K562 (cell line): ENCODE measurements around the gene BPTF. TPM values are rescaled to one million over a fixed set of nuclear protein-coding genes. Genes with fewer than 3 reads are reported as not detected.

Experiments used
- ATAC-seq: fragments of 200-7000 bp; cut with Tn5 transposase; 3 replicates; pipeline ENCODE4 v1.9.1; 2020; ENCODE audit warnings: moderate library complexity
- BruUV-seq: library from RNA; stranded (reverse); fragments of 400-500 nt; replicated peaks from 2 replicates; lab custom pipeline; 2021; lab: Mats Ljungman, UMichigan
- CTCF ChIA-PET: fragments of 300-600 bp; formaldehyde crosslinking; extraction: SDS; loops from one replicate; lab custom pipeline; 2021; ENCODE audit warnings: low intra/inter-chr PET ratio; lab: Yijun Ruan, JAX
- POLR2A ChIA-PET: fragments of 300-600, 350-650 bp; sonication (Branson Sonifier 250); formaldehyde crosslinking; extraction: SDS; loops from one replicate; lab custom pipeline; 2021; ENCODE audit warnings: antibody characterized with exemption, inconsistent platforms; lab: Yijun Ruan, JAX
- DNase-seq, 4 experiments: peaks; one replicate each; pipeline versions ENCODE4 v3.0.0 to v3.0.0-alpha.2; 2011 to 2018; ENCODE audit warnings: low spot score in 3 of 4, mixed read lengths in 3 of 4; ENCODE audit errors: extremely low read depth in 1 of 4
- FAIRE-seq: peaks from 2 replicates; lab custom pipeline; 2011; peaks lifted over from hg19 to GRCh38; lab: Jason Lieb, UNC
- H2AFZ ChIP-seq: 2 replicates; pipeline ENCODE4 v1.6.0; 2011; ENCODE audit warnings: low read depth, low read length, control low read depth, inconsistent platforms
- H3K27ac ChIP-seq: fragments of 200-600 bp; 3 replicates; pipeline ENCODE4 v1.8.0; 2011; ENCODE audit warnings: low read depth, mild to moderate bottlenecking, control low read depth, inconsistent platforms, low read length, moderate library complexity, mixed read lengths; ENCODE audit errors: extremely low read depth
- H3K27me3 ChIP-seq, 2 experiments: fragments of 300-600 bp in 1 of 2; 2 replicates in 1 of 2; 3 replicates in 1 of 2; pipeline versions ENCODE4 v1.6.0 to v1.8.0; 2011; ENCODE audit warnings: inconsistent platforms in 2 of 2, low read length in 2 of 2, mild to moderate bottlenecking in 1 of 2, mixed read lengths in 1 of 2, moderate library complexity in 1 of 2; ENCODE audit not compliant: control insufficient read depth in 2 of 2, insufficient read depth in 2 of 2
- H3K36me3 ChIP-seq: fragments of 300-600 bp; 3 replicates; pipeline ENCODE4 v1.8.0; 2011; ENCODE audit warnings: mild to moderate bottlenecking, low read length, inconsistent platforms; ENCODE audit not compliant: control insufficient read depth, insufficient read depth
- H3K4me1 ChIP-seq, 2 experiments: fragments of 200-600 bp in 1 of 2; replicated peaks in 1 of 2; 2 replicates in 1 of 2; 3 replicates in 1 of 2; pipeline versions ENCODE4 v1.5.1 to v1.8.0; 2011; ENCODE audit warnings: inconsistent platforms in 2 of 2, low read length in 2 of 2, mild to moderate bottlenecking in 1 of 2, mixed read lengths in 1 of 2, moderate library complexity in 1 of 2; ENCODE audit not compliant: control insufficient read depth in 2 of 2, insufficient read depth in 2 of 2
- H3K4me2 ChIP-seq: 2 replicates; pipeline ENCODE4 v1.6.1; 2011; ENCODE audit warnings: low read length, control low read depth, inconsistent platforms, mixed read lengths; ENCODE audit not compliant: insufficient read depth
- H3K4me3 ChIP-seq: fragments of 200-600 bp; sonication (generic), shearing (Covaris generic); 2 replicates; pipeline ENCODE4 v1.5.1; 2016; ENCODE audit warnings: control low read depth, inconsistent platforms
- H3K79me2 ChIP-seq: fragments of 200-600 bp; 3 replicates; pipeline ENCODE4 v1.8.0; 2011; ENCODE audit warnings: low read length, inconsistent platforms; ENCODE audit not compliant: control insufficient read depth, insufficient read depth
- H3K9ac ChIP-seq, 2 experiments: 2 replicates each; pipeline versions ENCODE4 v1.6.0 to v1.6.1; 2011; ENCODE audit warnings: low read depth in 2 of 2, low read length in 2 of 2, control low read depth in 1 of 2, inconsistent platforms in 1 of 2, mild to moderate bottlenecking in 1 of 2, mixed read lengths in 1 of 2; ENCODE audit not compliant: insufficient read depth in 1 of 2
- H3K9me1 ChIP-seq: one replicate; pipeline ENCODE4 v1.6.0; 2011; ENCODE audit warnings: inconsistent platforms, mild to moderate bottlenecking, low read length, moderate library complexity; ENCODE audit not compliant: control insufficient read depth, insufficient read depth
- H3K9me3 ChIP-seq: replicated peaks from 2 replicates; pipeline ENCODE4 v1.5.1; 2011; ENCODE audit warnings: low read depth, low read length, inconsistent platforms; ENCODE audit not compliant: control insufficient read depth, insufficient read depth
- H4K20me1 ChIP-seq: replicated peaks from 2 replicates; pipeline ENCODE4 v1.6.1; 2011; ENCODE audit warnings: low read length, inconsistent platforms, mixed read lengths; ENCODE audit not compliant: control insufficient read depth, insufficient read depth
- ELF4 ChIP-seq: fragments of 450-650 bp; formaldehyde crosslinking; IDR thresholded peaks from 2 replicates; pipeline ENCODE4 v1.4.0; 2022; ENCODE audit warnings: missing genetic modification characterization
- RBM14 ChIP-seq: fragments of 200-400 bp; formaldehyde crosslinking; IDR thresholded peaks from 2 replicates; pipeline ENCODE4 v1.6.1; 2018; ENCODE audit warnings: low read depth, mild to moderate bottlenecking, low read length, moderate library complexity, borderline replicate concordance; ENCODE audit not compliant: insufficient read depth
- SRSF9 ChIP-seq: fragments of 200-400 bp; formaldehyde crosslinking; IDR thresholded peaks from 2 replicates; pipeline ENCODE4 v1.6.1; 2017; ENCODE audit warnings: low read depth, low read length, borderline replicate concordance
- ZNF41 ChIP-seq: fragments of 250-450 bp; sonication (Bioruptor Pico); conservative IDR thresholded peaks from 2 replicates; pipeline ENCODE4 v1.4.0; 2020; ENCODE audit warnings: mild to moderate bottlenecking
- WGBS: fragments of 100-300 bp; shearing (Covaris generic); methylation state at CpG from one replicate; pipeline ENCODE4 v1.1.6; 2016; ENCODE audit warnings: low coverage, mixed read lengths; ENCODE audit not compliant: insufficient coverage; ENCODE audit errors: missing lambda C conversion rate; 5-methylcytosine and 5-hydroxymethylcytosine counted together
- in situ Hi-C: fragments of 300-500 bp; cut with MboI; formaldehyde crosslinking; loops from 4 replicates; pipeline ENCODE4 v1.15.0; 2018; ENCODE audit warnings: inconsistent platforms, mixed read lengths
- intact Hi-C: fragments of 100-400 bp; cut with micrococcal nuclease; formaldehyde crosslinking; loops from 2 replicates; pipeline ENCODE4 v1.14.2; 2022
- polyA plus RNA-seq, 8 experiments: library from polyadenylated mRNA; depleted of rRNA in 4 of 8; stranded (reverse) in 5 of 8; unstranded in 3 of 8; fragments of >200 nt; fragmentation: Nextera tagmentation in 2 of 8; fragmentation: Illumina TruSeq in 1 of 8; extraction: Ambion mirVana in 2 of 8; extraction: Trizol in 1 of 8; gene quantifications; 2 replicates each; pipeline versions ENCODE4 v1.2.1 to v1.2.3, GENCODE V29; 2011 to 2014; ENCODE audit warnings: inconsistent platforms in 1 of 8, missing spikeins in 1 of 8
- total RNA-seq, 7 experiments: library from RNA; depleted of rRNA in 6 of 7; stranded (reverse); fragments of >200 nt in 6 of 7; fragmentation: Illumina TruSeq in 2 of 7; extraction: Trizol in 2 of 7; gene quantifications; 2 replicates each; pipeline versions ENCODE4 v1.2.1 to v1.2.3, GENCODE V29; 2011 to 2021; ENCODE audit warnings: low replicate concordance in 1 of 7
- TF ChIP-seq, protein P1 (sequence below): sonication (generic); formaldehyde crosslinking; IDR thresholded peaks from 2 replicates; pipeline ENCODE4 v1.5.0; 2020; ENCODE audit warnings: missing genetic modification reagents
- TF ChIP-seq, protein P2 (sequence below), 2 experiments: fragments of 450-650 bp in 1 of 2; sonication (generic) in 1 of 2; formaldehyde crosslinking in 1 of 2; IDR thresholded peaks in 1 of 2; conservative IDR thresholded peaks in 1 of 2; 2 replicates each; pipeline versions ENCODE4 v1.6.1 to v1.8.1; 2016 to 2023; ENCODE audit warnings: mild to moderate bottlenecking in 2 of 2, moderate library complexity in 2 of 2, inconsistent platforms in 1 of 2, missing genetic modification reagents in 1 of 2

Gene BPTF
- total and polyA plus RNA-seq, 9 of the 15 experiments (the other 6 are each of a cell fraction or from before 2014, with no cell fraction given), result 12.5 to 52.1 (median 26.9) TPM

- Histone ChIP-seq H3K27me3 (no peaks in the 10 kb centered on the region), H3K36me3 (peaks cover 62% of the 10 kb centered on the region), H3K9me3 (no peaks in the 10 kb centered on the region), H3K4me1 (no peaks in the 10 kb centered on the region), H2AFZ (no peak overlapping the region), H4K20me1 (no peaks in the 10 kb centered on the region), H3K9me1 (no peaks in the 10 kb centered on the region), H3K9ac (no peak overlapping the region), H3K79me2 (no peaks in the 10 kb centered on the region), H3K27ac (no peak overlapping the region), H3K4me3 (no peak overlapping the region), H3K4me2 (no peak overlapping the region)
- WGBS, result 83% methylated on average over 4 of the region's 4 CpGs
- intact Hi-C loops (no loop called here), in situ Hi-C loops (no loop called here)
- POLR2A ChIA-PET, result no interaction called here
- CTCF ChIA-PET, result no interaction called here
- no peak for DNase-seq
- ATAC-seq, result no peak
- no peak for FAIRE-seq
- TF ChIP-seq, protein P1, sequence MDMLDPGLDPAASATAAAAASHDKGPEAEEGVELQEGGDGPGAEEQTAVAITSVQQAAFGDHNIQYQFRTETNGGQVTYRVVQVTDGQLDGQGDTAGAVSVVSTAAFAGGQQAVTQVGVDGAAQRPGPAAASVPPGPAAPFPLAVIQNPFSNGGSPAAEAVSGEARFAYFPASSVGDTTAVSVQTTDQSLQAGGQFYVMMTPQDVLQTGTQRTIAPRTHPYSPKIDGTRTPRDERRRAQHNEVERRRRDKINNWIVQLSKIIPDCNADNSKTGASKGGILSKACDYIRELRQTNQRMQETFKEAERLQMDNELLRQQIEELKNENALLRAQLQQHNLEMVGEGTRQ (CRISPR knock-in tag), result no peak
- TF ChIP-seq, protein P2, sequence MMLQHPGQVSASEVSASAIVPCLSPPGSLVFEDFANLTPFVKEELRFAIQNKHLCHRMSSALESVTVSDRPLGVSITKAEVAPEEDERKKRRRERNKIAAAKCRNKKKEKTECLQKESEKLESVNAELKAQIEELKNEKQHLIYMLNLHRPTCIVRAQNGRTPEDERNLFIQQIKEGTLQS (IDR thresholded peaks at IDR 0.05), result 0 out of 2 replicates have a peak, but pooled peaks have one; percentile 37
- TF ChIP-seq, protein P2 (CRISPR knock-in tag; conservative IDR thresholded peaks at IDR 0.05), result no peak
- no peak for TF ChIP-seq ZNF41
- TF ChIP-seq ELF4, result no peak
- no peak for TF ChIP-seq SRSF9
- no peak for TF ChIP-seq RBM14
- BruUV-seq, result no TSS peak
These were observed 86.8 kb downstream of the BPTF start for GRCh38 chr17:67912088-67912487.
